ENCODE data around the gene PUM2.
"Not testable (repeated sequence)": the region's sequence is repeated elsewhere in the genome, so short reads cannot be mapped to it uniquely, and the experiment has no call there.

The PUM2 gene

GRCh38 chr2:20242727-20243377 lies 107.8 kb downstream of the PUM2 start:
- ChIA-PET POLR2A (ENCODE audit: low non-redundant PET) (no interaction called here), CTCF (interaction anchor here (0.7 to 1.1 kb wide), 3 partner anchors 45 to 1930 kb away, joined by 3 to 5 read pairs (median 3); no protein-coding TSS in a partner anchor)
- peak overlapping the region; percentile 47 for H3K27ac ChIP-seq
- no peak for TF ChIP-seq CTCF (conservative IDR thresholded peaks at IDR 0.05; ENCODE audit: low read depth)
- DNase-seq (ENCODE audit: low spot score) = no peak

GRCh38 chr2:20241973-20242726 lies 108.5 kb downstream of the PUM2 start:
- peak; percentile 40 for TF ChIP-seq CTCF (conservative IDR thresholded peaks at IDR 0.05; ENCODE audit: low read depth)
- CTCF ChIA-PET = interaction anchor here (0.7 to 1.1 kb wide), 3 partner anchors 46 to 1929 kb away, joined by 3 to 5 read pairs (median 3); no protein-coding TSS in a partner anchor
- POLR2A ChIA-PET (ENCODE audit: low non-redundant PET) = no interaction called here
- DNase-seq (ENCODE audit: low spot score) = no peak
- H3K27ac ChIP-seq = peak overlapping the region; percentile 47

GRCh38 chr2:20240291-20240690 lies 110.4 kb downstream of the PUM2 start:
- CTCF ChIA-PET = interaction anchor here (0.7 kb wide), 1 partner anchor 67 kb away, joined by 3 read pairs; no protein-coding TSS in a partner anchor
- DNase-seq (ENCODE audit: low spot score); POLR2A ChIA-PET (ENCODE audit: low non-redundant PET); H3K27ac ChIP-seq: not testable (repeated sequence)

- no peak for TF ChIP-seq CTCF (conservative IDR thresholded peaks at IDR 0.05; ENCODE audit: low read depth)
- ChIA-PET CTCF (interaction anchor here (1.6 kb wide), 1 partner anchor 11 kb away, joined by 5 read pairs; the partner anchor contains the start of gene SDC1), POLR2A (ENCODE audit: low non-redundant PET) (interaction anchor here (1.0 to 1.1 kb wide), 2 partner anchors 12 to 15 kb away, joined by 4 read pairs; partner anchors contain the start of gene SDC1)
- no peak for DNase-seq (ENCODE audit: low spot score)
- H3K27ac ChIP-seq = peak overlapping the region; percentile 93
These were observed 114.1 kb downstream of the PUM2 start for GRCh38 chr2:20236496-20236895.

GRCh38 chr2:20235655-20236305 lies 114.9 kb downstream of the PUM2 start:
- TF ChIP-seq CTCF (conservative IDR thresholded peaks at IDR 0.05; ENCODE audit: low read depth) = no peak
- peak; percentile 88 for DNase-seq (ENCODE audit: low spot score)
- POLR2A ChIA-PET (ENCODE audit: low non-redundant PET) = interaction anchor here (1.0 to 1.1 kb wide), 2 partner anchors 11 to 14 kb away, joined by 4 read pairs; partner anchors contain the start of gene SDC1
- CTCF ChIA-PET = interaction anchor here (0.7 to 1.6 kb wide), 2 partner anchors 10 to 400 kb away, joined by 3 to 5 read pairs; partner anchors contain the start of gene SDC1
- peak overlapping the region; percentile 93 for H3K27ac ChIP-seq

GRCh38 chr2:20234597-20234996 lies 116.0 kb downstream of the PUM2 start:
- CTCF ChIA-PET = interaction anchor here (0.9 to 1.6 kb wide), 2 partner anchors 9 to 11 kb away, joined by 3 to 5 read pairs; partner anchors contain the start of gene SDC1
- peak overlapping the region; percentile 93 for H3K27ac ChIP-seq
- DNase-seq (ENCODE audit: low spot score); POLR2A ChIA-PET (ENCODE audit: low non-redundant PET): not testable (repeated sequence)

- DNase-seq (ENCODE audit: low spot score) = peak; percentile 79
- peak overlapping the region; percentile 93 for H3K27ac ChIP-seq
- no peak for TF ChIP-seq CTCF (conservative IDR thresholded peaks at IDR 0.05; ENCODE audit: low read depth)
- ChIA-PET POLR2A (ENCODE audit: low non-redundant PET) (no interaction called here), CTCF (interaction anchor here (0.8 kb wide), 1 partner anchor 43 kb away, joined by 9 read pairs; no protein-coding TSS in a partner anchor)
These were observed 117.8 kb downstream of the PUM2 start for GRCh38 chr2:20232837-20233207.
